Measurements from ENCODE around the gene C1orf105.

Gene C1orf105

GRCh38 chr1:172473842-172474241 lies 53.4 kb downstream of the C1orf105 start:
- DNase-seq (ENCODE audit: low spot score in 2 of 2) = no peak
- ATAC-seq (replicated peaks; ENCODE audit: extremely low read depth, poor library complexity, severe bottlenecking) = no peak
- no peaks in the 10 kb centered on the region for H3K27me3 Mint-ChIP-seq
- H3K36me3 Mint-ChIP-seq (ENCODE audit: insufficient read depth) = no peaks in the 10 kb centered on the region
- H3K4me3 Mint-ChIP-seq = no peak overlapping the region
- H3K9me3 Mint-ChIP-seq = no peaks in the 10 kb centered on the region
- H3K4me1 Mint-ChIP-seq = no peaks in the 10 kb centered on the region
- H3K27ac Mint-ChIP-seq (ENCODE audit: low read depth) = no peak overlapping the region

- H3K36me3 Mint-ChIP-seq (ENCODE audit: insufficient read depth) = no peaks in the 10 kb centered on the region
- DNase-seq (ENCODE audit: low spot score in 2 of 2) = no peak
- no peak for ATAC-seq (replicated peaks; ENCODE audit: extremely low read depth, poor library complexity, severe bottlenecking)
- no peak overlapping the region for H3K4me3 Mint-ChIP-seq
- no peak overlapping the region for H3K27ac Mint-ChIP-seq (ENCODE audit: low read depth)
- H3K4me1 Mint-ChIP-seq = no peaks in the 10 kb centered on the region
- no peaks in the 10 kb centered on the region for H3K27me3 Mint-ChIP-seq
- H3K9me3 Mint-ChIP-seq = no peaks in the 10 kb centered on the region
Measured at GRCh38 chr1:172476218-172476811, 55.8 kb downstream of the C1orf105 start.

- Mint-ChIP-seq H3K4me1 (no peaks in the 10 kb centered on the region), H3K36me3 (ENCODE audit: insufficient read depth) (no peaks in the 10 kb centered on the region), H3K27me3 (no peaks in the 10 kb centered on the region), H3K9me3 (no peaks in the 10 kb centered on the region), H3K27ac (ENCODE audit: low read depth) (no peak overlapping the region), H3K4me3 (no peak overlapping the region)
- ATAC-seq (replicated peaks; ENCODE audit: extremely low read depth, poor library complexity, severe bottlenecking) (no peak), DNase-seq (ENCODE audit: low spot score in 2 of 2) (no peak)
Measured at GRCh38 chr1:172477216-172477615, 56.7 kb downstream of the C1orf105 start.

GRCh38 chr1:172477741-172478140 lies 57.3 kb downstream of the C1orf105 start:
- DNase-seq (ENCODE audit: low spot score in 2 of 2) = no peak
- no peaks in the 10 kb centered on the region for H3K36me3 Mint-ChIP-seq (ENCODE audit: insufficient read depth)
- H3K27me3 Mint-ChIP-seq = no peaks in the 10 kb centered on the region
- no peak overlapping the region for H3K27ac Mint-ChIP-seq (ENCODE audit: low read depth)
- H3K4me3 Mint-ChIP-seq = no peak overlapping the region
- no peaks in the 10 kb centered on the region for H3K4me1 Mint-ChIP-seq
- no peaks in the 10 kb centered on the region for H3K9me3 Mint-ChIP-seq
- ATAC-seq (replicated peaks; ENCODE audit: extremely low read depth, poor library complexity, severe bottlenecking) = no peak

GRCh38 chr1:172478485-172478884 lies 58.0 kb downstream of the C1orf105 start:
- no peak overlapping the region for H3K4me3 Mint-ChIP-seq
- no peaks in the 10 kb centered on the region for H3K9me3 Mint-ChIP-seq
- H3K27me3 Mint-ChIP-seq = no peaks in the 10 kb centered on the region
- H3K36me3 Mint-ChIP-seq (ENCODE audit: insufficient read depth) = no peaks in the 10 kb centered on the region
- DNase-seq (ENCODE audit: low spot score in 2 of 2) (no peak), ATAC-seq (replicated peaks; ENCODE audit: extremely low read depth, poor library complexity, severe bottlenecking) (no peak)
- H3K4me1 Mint-ChIP-seq = no peaks in the 10 kb centered on the region
- no peak overlapping the region for H3K27ac Mint-ChIP-seq (ENCODE audit: low read depth)

- Mint-ChIP-seq H3K27ac (ENCODE audit: low read depth) (no peak overlapping the region), H3K36me3 (ENCODE audit: insufficient read depth) (no peaks in the 10 kb centered on the region), H3K4me1 (no peaks in the 10 kb centered on the region)
Measured at GRCh38 chr1:172480431-172480830, 59.9 kb downstream of the C1orf105 start.

GRCh38 chr1:172482044-172482443 lies 61.6 kb downstream of the C1orf105 start:
- no peak for DNase-seq (ENCODE audit: low spot score in 2 of 2)
- H3K9me3 Mint-ChIP-seq = no peaks in the 10 kb centered on the region
- H3K4me1 Mint-ChIP-seq = no peaks in the 10 kb centered on the region
- H3K27me3 Mint-ChIP-seq = peaks cover 14% of the 10 kb centered on the region
- ATAC-seq (replicated peaks; ENCODE audit: extremely low read depth, poor library complexity, severe bottlenecking) = no peak
- H3K4me3 Mint-ChIP-seq = no peak overlapping the region
- H3K27ac Mint-ChIP-seq (ENCODE audit: low read depth) = no peak overlapping the region
- H3K36me3 Mint-ChIP-seq (ENCODE audit: insufficient read depth) = no peaks in the 10 kb centered on the region

More at GRCh38 chr1:172480431-172480830, 59.9 kb downstream of the C1orf105 start:
- Mint-ChIP-seq H3K27me3 (peaks cover 9% of the 10 kb centered on the region), H3K9me3 (no peaks in the 10 kb centered on the region), H3K4me3 (no peak overlapping the region)
- ATAC-seq (replicated peaks; ENCODE audit: extremely low read depth, poor library complexity, severe bottlenecking) (no peak), DNase-seq (ENCODE audit: low spot score in 2 of 2) (no peak)

GRCh38 chr1:172483448-172483847 lies 63.0 kb downstream of the C1orf105 start:
- Mint-ChIP-seq H3K9me3 (no peaks in the 10 kb centered on the region), H3K27me3 (peaks cover 23% of the 10 kb centered on the region), H3K4me3 (no peak overlapping the region), H3K27ac (ENCODE audit: low read depth) (no peak overlapping the region), H3K36me3 (ENCODE audit: insufficient read depth) (no peaks in the 10 kb centered on the region), H3K4me1 (no peaks in the 10 kb centered on the region)
- DNase-seq (ENCODE audit: low spot score in 2 of 2) = no peak
- no peak for ATAC-seq (replicated peaks; ENCODE audit: extremely low read depth, poor library complexity, severe bottlenecking)

- Mint-ChIP-seq H3K36me3 (ENCODE audit: insufficient read depth) (no peaks in the 10 kb centered on the region), H3K27me3 (peaks cover 23% of the 10 kb centered on the region), H3K9me3 (no peaks in the 10 kb centered on the region), H3K4me3 (no peak overlapping the region), H3K27ac (ENCODE audit: low read depth) (no peak overlapping the region), H3K4me1 (no peaks in the 10 kb centered on the region)
- DNase-seq (ENCODE audit: low spot score in 2 of 2) (no peak), ATAC-seq (replicated peaks; ENCODE audit: extremely low read depth, poor library complexity, severe bottlenecking) (no peak)
Measured at GRCh38 chr1:172484252-172484651, 63.8 kb downstream of the C1orf105 start.

GRCh38 chr1:172485626-172486025 lies 65.1 kb downstream of the C1orf105 start:
- ATAC-seq (replicated peaks; ENCODE audit: extremely low read depth, poor library complexity, severe bottlenecking) = no peak
- no peaks in the 10 kb centered on the region for H3K4me1 Mint-ChIP-seq

GRCh38 chr1:172486805-172487454 lies 66.4 kb downstream of the C1orf105 start:
- no peaks in the 10 kb centered on the region for H3K4me1 Mint-ChIP-seq
- no peak overlapping the region for H3K27ac Mint-ChIP-seq (ENCODE audit: low read depth)
- H3K27me3 Mint-ChIP-seq = peaks cover 35% of the 10 kb centered on the region

More at GRCh38 chr1:172485626-172486025, 65.1 kb downstream of the C1orf105 start:
- H3K36me3 Mint-ChIP-seq (ENCODE audit: insufficient read depth) = no peaks in the 10 kb centered on the region
- no peaks in the 10 kb centered on the region for H3K9me3 Mint-ChIP-seq
- no peak for DNase-seq (ENCODE audit: low spot score in 2 of 2)
- peaks cover 23% of the 10 kb centered on the region for H3K27me3 Mint-ChIP-seq
- no peak overlapping the region for H3K4me3 Mint-ChIP-seq
- H3K27ac Mint-ChIP-seq (ENCODE audit: low read depth) = no peak overlapping the region

GRCh38 chr1:172487550-172487949 lies 67.1 kb downstream of the C1orf105 start:
- no peak for ATAC-seq (replicated peaks; ENCODE audit: extremely low read depth, poor library complexity, severe bottlenecking)
- Mint-ChIP-seq H3K4me1 (no peaks in the 10 kb centered on the region), H3K27me3 (peaks cover 35% of the 10 kb centered on the region), H3K27ac (ENCODE audit: low read depth) (no peak overlapping the region), H3K9me3 (no peaks in the 10 kb centered on the region), H3K4me3 (no peak overlapping the region), H3K36me3 (ENCODE audit: insufficient read depth) (no peaks in the 10 kb centered on the region)
- DNase-seq (ENCODE audit: low spot score in 2 of 2) = no peak

More at GRCh38 chr1:172486805-172487454, 66.4 kb downstream of the C1orf105 start:
- ATAC-seq (replicated peaks; ENCODE audit: extremely low read depth, poor library complexity, severe bottlenecking) (no peak), DNase-seq (ENCODE audit: low spot score in 2 of 2) (no peak)
- H3K9me3 Mint-ChIP-seq = no peaks in the 10 kb centered on the region
- H3K4me3 Mint-ChIP-seq = no peak overlapping the region
- H3K36me3 Mint-ChIP-seq (ENCODE audit: insufficient read depth) = no peaks in the 10 kb centered on the region

- H3K36me3 Mint-ChIP-seq (ENCODE audit: insufficient read depth) = no peaks in the 10 kb centered on the region
- H3K27ac Mint-ChIP-seq (ENCODE audit: low read depth) = no peak overlapping the region
- no peaks in the 10 kb centered on the region for H3K9me3 Mint-ChIP-seq
- DNase-seq (ENCODE audit: low spot score in 2 of 2) (no peak), ATAC-seq (replicated peaks; ENCODE audit: extremely low read depth, poor library complexity, severe bottlenecking) (no peak)
- H3K27me3 Mint-ChIP-seq = peaks cover 35% of the 10 kb centered on the region
- no peaks in the 10 kb centered on the region for H3K4me1 Mint-ChIP-seq
- H3K4me3 Mint-ChIP-seq = no peak overlapping the region
Measured at GRCh38 chr1:172488393-172488792, 67.9 kb downstream of the C1orf105 start.
